K562 (cell line): Measurements from ENCODE around the gene CCDC137. TPM values are rescaled to one million over a fixed set of nuclear protein-coding genes. Genes with fewer than 3 reads are reported as not detected.

Experiments used
- ASH1L ChIP-seq: fragments of 450-650 bp; IDR thresholded peaks from 2 replicates; pipeline ENCODE4 v1.6.1; 2018; ENCODE audit warnings: borderline replicate concordance, mild to moderate bottlenecking, low read depth; ENCODE audit not compliant: partially characterized antibody
- CBX3 ChIP-seq, 2 experiments: IDR thresholded peaks; 1 replicate in 1 of 2; 2 replicates in 1 of 2; pipeline ENCODE4 v1.6.1; 2012; ENCODE audit warnings: inconsistent platforms in 2 of 2, low read length in 2 of 2, borderline replicate concordance in 1 of 2, control low read depth in 1 of 2
- SIN3A ChIP-seq, 2 experiments: fragments of 150-350 bp in 1 of 2; IDR thresholded peaks; 2 replicates each; pipeline ENCODE4 v1.6.1; 2011 to 2016; ENCODE audit warnings: borderline replicate concordance in 2 of 2, low read depth in 2 of 2, low read length in 2 of 2, mild to moderate bottlenecking in 2 of 2, moderate library complexity in 2 of 2; ENCODE audit not compliant: control insufficient read depth in 1 of 2
- ZKSCAN1 ChIP-seq: fragments of 150-350 bp; IDR thresholded peaks from 2 replicates; pipeline ENCODE4 v1.6.1; 2016; ENCODE audit warnings: low read depth, low read length
- polyA plus RNA-seq, 8 experiments: library from polyadenylated mRNA; depleted of rRNA in 4 of 8; stranded (reverse) in 5 of 8; unstranded in 3 of 8; fragments of >200 nt; fragmentation: Nextera tagmentation in 2 of 8; fragmentation: Illumina TruSeq in 1 of 8; extraction: Ambion mirVana in 2 of 8; extraction: Trizol in 1 of 8; gene quantifications; 2 replicates each; pipeline versions ENCODE4 v1.2.1 to v1.2.3, GENCODE V29; 2011 to 2014; ENCODE audit warnings: inconsistent platforms in 1 of 8, missing spikeins in 1 of 8
- total RNA-seq, 7 experiments: library from RNA; depleted of rRNA in 6 of 7; stranded (reverse); fragments of >200 nt in 6 of 7; fragmentation: Illumina TruSeq in 2 of 7; extraction: Trizol in 2 of 7; gene quantifications; 2 replicates each; pipeline versions ENCODE4 v1.2.1 to v1.2.3, GENCODE V29; 2011 to 2021; ENCODE audit warnings: low replicate concordance in 1 of 7
- TF ChIP-seq, protein P1 (sequence below): fragments of 250-450 bp; sonication (Bioruptor Pico); IDR thresholded peaks from 2 replicates; pipeline ENCODE4 v1.8.0; 2021; ENCODE audit warnings: mild to moderate bottlenecking, moderate library complexity
- TF ChIP-seq, protein P2 (sequence below): fragments of 450-650 bp; IDR thresholded peaks from 2 replicates; pipeline ENCODE4 v1.6.1; 2017; ENCODE audit warnings: antibody characterized with exemption
- TF ChIP-seq, protein P3 (sequence below): fragments of 150-350 bp; conservative IDR thresholded peaks from 2 replicates; pipeline ENCODE4 v1.6.1; 2014; ENCODE audit warnings: low read length
- TF ChIP-seq, protein P4 (sequence below): fragments of 250-450 bp; sonication (Bioruptor Pico); IDR thresholded peaks from 2 replicates; pipeline ENCODE4 v1.9.0; 2021; ENCODE audit warnings: mild to moderate bottlenecking
- TF ChIP-seq, protein P5 (sequence below), 2 experiments: IDR thresholded peaks in 1 of 2; conservative IDR thresholded peaks in 1 of 2; 2 replicates each; pipeline ENCODE4 v1.6.1; 2016; ENCODE audit warnings: low read depth in 2 of 2, mild to moderate bottlenecking in 1 of 2, missing compliant biosample characterization in 1 of 2, missing genetic modification characterization in 1 of 2, moderate library complexity in 1 of 2
- TF ChIP-seq, protein P6 (sequence below): sonication (generic); formaldehyde crosslinking; IDR thresholded peaks from 2 replicates; pipeline ENCODE4 v1.8.1; 2022; ENCODE audit warnings: missing genetic modification reagents
- TF ChIP-seq, protein P7 (sequence below): fragments of 250-450 bp; sonication (Bioruptor Pico); IDR thresholded peaks from 2 replicates; pipeline ENCODE4 v1.9.0; 2021; ENCODE audit warnings: mild to moderate bottlenecking, inconsistent platforms

CCDC137 gene
- total and polyA plus RNA-seq, 9 of the 15 experiments (the other 6 are each of a cell fraction or from before 2014, with no cell fraction given), result 2.3 to 68.1 (median 38.3) TPM

DNA sequence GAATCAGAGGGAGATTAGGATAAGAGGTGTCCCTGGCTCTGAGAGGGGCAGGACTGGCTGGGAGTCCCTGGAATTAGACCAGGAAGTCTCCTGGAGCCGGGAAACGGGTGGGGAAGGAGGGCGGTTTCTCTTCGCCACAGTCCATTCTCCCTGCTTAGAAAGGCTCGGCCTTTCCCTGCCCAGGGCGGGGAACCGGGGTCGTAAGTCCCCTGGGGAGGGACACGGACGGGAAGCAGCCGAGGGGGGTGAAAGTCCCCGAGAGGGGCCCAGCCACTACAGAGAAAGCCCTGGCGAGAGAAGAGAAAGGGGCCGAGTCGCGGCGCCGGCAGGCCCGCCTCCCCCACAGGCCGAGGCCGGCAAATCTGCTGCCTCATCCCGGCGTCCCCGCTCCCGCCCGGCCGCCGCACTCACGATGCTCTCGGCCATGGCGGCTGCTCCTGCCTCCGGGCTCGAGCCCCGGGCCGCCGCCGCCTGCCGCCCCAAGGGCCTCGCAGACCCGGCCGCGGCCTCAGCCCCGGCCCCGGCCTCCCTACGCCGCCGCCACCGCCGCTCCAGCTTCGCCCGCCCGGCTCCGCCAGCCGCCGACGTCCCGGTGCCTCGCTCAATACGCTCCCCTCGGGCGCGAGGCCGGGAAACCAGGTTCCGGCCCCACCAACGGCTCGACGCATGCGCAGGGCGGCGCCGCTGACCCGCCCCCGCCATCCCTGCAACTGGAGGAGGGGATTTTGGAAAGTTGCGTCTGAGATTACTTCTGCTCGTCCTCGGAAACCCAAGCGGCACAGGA, 29.8 kb upstream of the CCDC137 start, which contains the start of the genes NPLOC4 and TSPAN10 (continued):
- TF ChIP-seq, protein P1, sequence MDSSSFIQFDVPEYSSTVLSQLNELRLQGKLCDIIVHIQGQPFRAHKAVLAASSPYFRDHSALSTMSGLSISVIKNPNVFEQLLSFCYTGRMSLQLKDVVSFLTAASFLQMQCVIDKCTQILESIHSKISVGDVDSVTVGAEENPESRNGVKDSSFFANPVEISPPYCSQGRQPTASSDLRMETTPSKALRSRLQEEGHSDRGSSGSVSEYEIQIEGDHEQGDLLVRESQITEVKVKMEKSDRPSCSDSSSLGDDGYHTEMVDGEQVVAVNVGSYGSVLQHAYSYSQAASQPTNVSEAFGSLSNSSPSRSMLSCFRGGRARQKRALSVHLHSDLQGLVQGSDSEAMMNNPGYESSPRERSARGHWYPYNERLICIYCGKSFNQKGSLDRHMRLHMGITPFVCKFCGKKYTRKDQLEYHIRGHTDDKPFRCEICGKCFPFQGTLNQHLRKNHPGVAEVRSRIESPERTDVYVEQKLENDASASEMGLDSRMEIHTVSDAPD (CRISPR knock-in tag), result no peak
- TF ChIP-seq, protein P2, sequence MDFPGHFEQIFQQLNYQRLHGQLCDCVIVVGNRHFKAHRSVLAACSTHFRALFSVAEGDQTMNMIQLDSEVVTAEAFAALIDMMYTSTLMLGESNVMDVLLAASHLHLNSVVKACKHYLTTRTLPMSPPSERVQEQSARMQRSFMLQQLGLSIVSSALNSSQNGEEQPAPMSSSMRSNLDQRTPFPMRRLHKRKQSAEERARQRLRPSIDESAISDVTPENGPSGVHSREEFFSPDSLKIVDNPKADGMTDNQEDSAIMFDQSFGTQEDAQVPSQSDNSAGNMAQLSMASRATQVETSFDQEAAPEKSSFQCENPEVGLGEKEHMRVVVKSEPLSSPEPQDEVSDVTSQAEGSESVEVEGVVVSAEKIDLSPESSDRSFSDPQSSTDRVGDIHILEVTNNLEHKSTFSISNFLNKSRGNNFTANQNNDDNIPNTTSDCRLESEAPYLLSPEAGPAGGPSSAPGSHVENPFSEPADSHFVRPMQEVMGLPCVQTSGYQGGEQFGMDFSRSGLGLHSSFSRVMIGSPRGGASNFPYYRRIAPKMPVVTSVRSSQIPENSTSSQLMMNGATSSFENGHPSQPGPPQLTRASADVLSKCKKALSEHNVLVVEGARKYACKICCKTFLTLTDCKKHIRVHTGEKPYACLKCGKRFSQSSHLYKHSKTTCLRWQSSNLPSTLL, result no peak
- TF ChIP-seq, protein P3, sequence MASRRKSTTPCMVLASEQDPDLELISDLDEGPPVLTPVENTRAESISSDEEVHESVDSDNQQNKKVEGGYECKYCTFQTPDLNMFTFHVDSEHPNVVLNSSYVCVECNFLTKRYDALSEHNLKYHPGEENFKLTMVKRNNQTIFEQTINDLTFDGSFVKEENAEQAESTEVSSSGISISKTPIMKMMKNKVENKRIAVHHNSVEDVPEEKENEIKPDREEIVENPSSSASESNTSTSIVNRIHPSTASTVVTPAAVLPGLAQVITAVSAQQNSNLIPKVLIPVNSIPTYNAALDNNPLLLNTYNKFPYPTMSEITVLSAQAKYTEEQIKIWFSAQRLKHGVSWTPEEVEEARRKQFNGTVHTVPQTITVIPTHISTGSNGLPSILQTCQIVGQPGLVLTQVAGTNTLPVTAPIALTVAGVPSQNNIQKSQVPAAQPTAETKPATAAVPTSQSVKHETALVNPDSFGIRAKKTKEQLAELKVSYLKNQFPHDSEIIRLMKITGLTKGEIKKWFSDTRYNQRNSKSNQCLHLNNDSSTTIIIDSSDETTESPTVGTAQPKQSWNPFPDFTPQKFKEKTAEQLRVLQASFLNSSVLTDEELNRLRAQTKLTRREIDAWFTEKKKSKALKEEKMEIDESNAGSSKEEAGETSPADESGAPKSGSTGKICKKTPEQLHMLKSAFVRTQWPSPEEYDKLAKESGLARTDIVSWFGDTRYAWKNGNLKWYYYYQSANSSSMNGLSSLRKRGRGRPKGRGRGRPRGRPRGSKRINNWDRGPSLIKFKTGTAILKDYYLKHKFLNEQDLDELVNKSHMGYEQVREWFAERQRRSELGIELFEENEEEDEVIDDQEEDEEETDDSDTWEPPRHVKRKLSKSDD, result no peak
- peak; percentile 43; a peak in 2 of 4 replicates for TF ChIP-seq SIN3A (IDR thresholded peaks at IDR 0.05; ENCODE audit: borderline replicate concordance in 2 of 2, control insufficient read depth in 1 of 2, low read depth in 2 of 2, low read length in 2 of 2)
- TF ChIP-seq, protein P4, sequence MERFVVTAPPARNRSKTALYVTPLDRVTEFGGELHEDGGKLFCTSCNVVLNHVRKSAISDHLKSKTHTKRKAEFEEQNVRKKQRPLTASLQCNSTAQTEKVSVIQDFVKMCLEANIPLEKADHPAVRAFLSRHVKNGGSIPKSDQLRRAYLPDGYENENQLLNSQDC (CRISPR knock-in tag), result no peak
- TF ChIP-seq, protein P5, sequence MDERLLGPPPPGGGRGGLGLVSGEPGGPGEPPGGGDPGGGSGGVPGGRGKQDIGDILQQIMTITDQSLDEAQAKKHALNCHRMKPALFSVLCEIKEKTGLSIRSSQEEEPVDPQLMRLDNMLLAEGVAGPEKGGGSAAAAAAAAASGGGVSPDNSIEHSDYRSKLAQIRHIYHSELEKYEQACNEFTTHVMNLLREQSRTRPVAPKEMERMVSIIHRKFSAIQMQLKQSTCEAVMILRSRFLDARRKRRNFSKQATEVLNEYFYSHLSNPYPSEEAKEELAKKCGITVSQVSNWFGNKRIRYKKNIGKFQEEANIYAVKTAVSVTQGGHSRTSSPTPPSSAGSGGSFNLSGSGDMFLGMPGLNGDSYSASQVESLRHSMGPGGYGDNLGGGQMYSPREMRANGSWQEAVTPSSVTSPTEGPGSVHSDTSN (CRISPR knock-in tag; IDR thresholded peaks at IDR 0.05; ENCODE audit: low read depth), result no peak
- TF ChIP-seq, protein P5 (tag; conservative IDR thresholded peaks at IDR 0.05; ENCODE audit: low read depth), result no peak
- no peak for TF ChIP-seq ASH1L
- TF ChIP-seq, protein P6, sequence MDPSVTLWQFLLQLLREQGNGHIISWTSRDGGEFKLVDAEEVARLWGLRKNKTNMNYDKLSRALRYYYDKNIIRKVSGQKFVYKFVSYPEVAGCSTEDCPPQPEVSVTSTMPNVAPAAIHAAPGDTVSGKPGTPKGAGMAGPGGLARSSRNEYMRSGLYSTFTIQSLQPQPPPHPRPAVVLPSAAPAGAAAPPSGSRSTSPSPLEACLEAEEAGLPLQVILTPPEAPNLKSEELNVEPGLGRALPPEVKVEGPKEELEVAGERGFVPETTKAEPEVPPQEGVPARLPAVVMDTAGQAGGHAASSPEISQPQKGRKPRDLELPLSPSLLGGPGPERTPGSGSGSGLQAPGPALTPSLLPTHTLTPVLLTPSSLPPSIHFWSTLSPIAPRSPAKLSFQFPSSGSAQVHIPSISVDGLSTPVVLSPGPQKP (CRISPR knock-in tag), result no peak
- TF ChIP-seq, protein P7, sequence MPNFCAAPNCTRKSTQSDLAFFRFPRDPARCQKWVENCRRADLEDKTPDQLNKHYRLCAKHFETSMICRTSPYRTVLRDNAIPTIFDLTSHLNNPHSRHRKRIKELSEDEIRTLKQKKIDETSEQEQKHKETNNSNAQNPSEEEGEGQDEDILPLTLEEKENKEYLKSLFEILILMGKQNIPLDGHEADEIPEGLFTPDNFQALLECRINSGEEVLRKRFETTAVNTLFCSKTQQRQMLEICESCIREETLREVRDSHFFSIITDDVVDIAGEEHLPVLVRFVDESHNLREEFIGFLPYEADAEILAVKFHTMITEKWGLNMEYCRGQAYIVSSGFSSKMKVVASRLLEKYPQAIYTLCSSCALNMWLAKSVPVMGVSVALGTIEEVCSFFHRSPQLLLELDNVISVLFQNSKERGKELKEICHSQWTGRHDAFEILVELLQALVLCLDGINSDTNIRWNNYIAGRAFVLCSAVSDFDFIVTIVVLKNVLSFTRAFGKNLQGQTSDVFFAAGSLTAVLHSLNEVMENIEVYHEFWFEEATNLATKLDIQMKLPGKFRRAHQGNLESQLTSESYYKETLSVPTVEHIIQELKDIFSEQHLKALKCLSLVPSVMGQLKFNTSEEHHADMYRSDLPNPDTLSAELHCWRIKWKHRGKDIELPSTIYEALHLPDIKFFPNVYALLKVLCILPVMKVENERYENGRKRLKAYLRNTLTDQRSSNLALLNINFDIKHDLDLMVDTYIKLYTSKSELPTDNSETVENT, result peak; percentile 95
- peak; percentile 58; the same call in 1 of the 2 replicates for TF ChIP-seq ZKSCAN1
- 0 out of 3 replicates have a peak, but pooled peaks of 1 of the 2 experiments have one; percentile 37 for TF ChIP-seq CBX3 (IDR thresholded peaks at IDR 0.05; ENCODE audit: borderline replicate concordance in 1 of 2, low read length in 2 of 2)
